Measurements from ENCODE around the gene NEK7. TPM values are rescaled to one million over a fixed set of nuclear protein-coding genes. Genes with fewer than 3 reads are reported as not detected.

The NEK7 gene
- total RNA-seq, 2 experiments from 2014 or later = 14.9 to 25.6 TPM

DNA sequence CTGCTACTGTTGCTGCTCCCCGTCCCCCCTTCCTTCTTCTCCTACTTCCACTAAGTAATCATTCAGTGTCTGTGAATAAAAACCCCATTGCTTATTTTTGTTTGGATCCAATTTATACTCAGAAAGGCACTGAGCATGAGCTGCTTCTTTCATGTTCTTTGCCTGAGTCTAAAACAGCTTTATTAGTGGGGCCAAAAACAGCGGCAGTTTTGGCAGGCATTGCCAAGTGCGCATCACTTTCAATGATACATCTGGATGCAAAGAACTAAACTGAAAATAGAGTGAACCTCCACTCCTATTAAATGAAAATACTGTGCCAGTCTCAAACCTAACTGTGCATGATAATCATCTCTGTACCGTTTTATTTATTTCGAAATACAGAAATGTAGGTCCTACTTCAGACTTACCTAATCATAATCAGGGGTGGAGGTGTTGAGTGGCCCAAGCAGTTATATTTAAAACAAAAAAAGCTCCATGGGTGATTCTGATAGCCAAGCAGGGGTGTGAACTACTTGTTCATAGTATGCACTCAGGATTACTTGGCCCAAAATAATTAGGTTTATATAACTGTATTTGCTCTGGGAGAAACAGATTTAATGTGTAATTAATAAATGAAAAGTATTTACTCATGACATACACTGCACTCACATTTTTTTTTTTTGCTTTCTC is 48.4 kb downstream of the NEK7 start:
- H3K9me2 ChIP-seq (ENCODE audit: insufficient read depth, low read length) = no peaks in the 10 kb centered on the region
- ChIA-PET POLR2A (interaction anchor here (0.7 kb wide), 2 partner anchors 139 to 208 kb away, joined by 3 to 4 read pairs; no protein-coding TSS in a partner anchor), CTCF (ENCODE audit: unreplicated experiment) (no interaction called here)
- H3K9me3 ChIP-seq (ENCODE audit: low read length) = no peaks in the 10 kb centered on the region
- no peak for DNase-seq (ENCODE audit: low spot score)
- no peak overlapping the region for H3K27ac ChIP-seq (ENCODE audit: low read depth, low read length, poor library complexity, severe bottlenecking)
- BruUV-seq (replicated peaks) = no TSS peak
- no peak overlapping the region for H3K4me2 ChIP-seq (ENCODE audit: low read length)
- no peaks in the 10 kb centered on the region for H3K4me1 ChIP-seq (ENCODE audit: insufficient read depth, low read length, poor library complexity, severe bottlenecking)
- intact Hi-C loops (cut with micrococcal nuclease; ENCODE audit: unreplicated experiment) = no loop called here
- no peaks in the 10 kb centered on the region for H3K36me3 ChIP-seq (ENCODE audit: insufficient read depth, low read length)
- H3K4me3 ChIP-seq (ENCODE audit: low read depth, low read length, poor library complexity, severe bottlenecking) = no peak overlapping the region
- H4K20me1 ChIP-seq (ENCODE audit: insufficient read depth, low read length) = peaks cover 9% of the 10 kb centered on the region; the same call in 1 of the 2 replicates
- no peak overlapping the region for H2AFZ ChIP-seq (ENCODE audit: low read length)
- TF ChIP-seq, protein P1, sequence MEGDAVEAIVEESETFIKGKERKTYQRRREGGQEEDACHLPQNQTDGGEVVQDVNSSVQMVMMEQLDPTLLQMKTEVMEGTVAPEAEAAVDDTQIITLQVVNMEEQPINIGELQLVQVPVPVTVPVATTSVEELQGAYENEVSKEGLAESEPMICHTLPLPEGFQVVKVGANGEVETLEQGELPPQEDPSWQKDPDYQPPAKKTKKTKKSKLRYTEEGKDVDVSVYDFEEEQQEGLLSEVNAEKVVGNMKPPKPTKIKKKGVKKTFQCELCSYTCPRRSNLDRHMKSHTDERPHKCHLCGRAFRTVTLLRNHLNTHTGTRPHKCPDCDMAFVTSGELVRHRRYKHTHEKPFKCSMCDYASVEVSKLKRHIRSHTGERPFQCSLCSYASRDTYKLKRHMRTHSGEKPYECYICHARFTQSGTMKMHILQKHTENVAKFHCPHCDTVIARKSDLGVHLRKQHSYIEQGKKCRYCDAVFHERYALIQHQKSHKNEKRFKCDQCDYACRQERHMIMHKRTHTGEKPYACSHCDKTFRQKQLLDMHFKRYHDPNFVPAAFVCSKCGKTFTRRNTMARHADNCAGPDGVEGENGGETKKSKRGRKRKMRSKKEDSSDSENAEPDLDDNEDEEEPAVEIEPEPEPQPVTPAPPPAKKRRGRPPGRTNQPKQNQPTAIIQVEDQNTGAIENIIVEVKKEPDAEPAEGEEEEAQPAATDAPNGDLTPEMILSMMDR (conservative IDR thresholded peaks at IDR 0.05; ENCODE audit: low read length) = no peak
- TF ChIP-seq EZH2phosphoT487 (IDR thresholded peaks at IDR 0.05; ENCODE audit: borderline replicate concordance, low read depth, low read length) = no peak
- peaks cover 16% of the 10 kb centered on the region; the same call in 1 of the 2 replicates for H3K79me2 ChIP-seq (ENCODE audit: insufficient read depth, low read depth, low read length)

DNA sequence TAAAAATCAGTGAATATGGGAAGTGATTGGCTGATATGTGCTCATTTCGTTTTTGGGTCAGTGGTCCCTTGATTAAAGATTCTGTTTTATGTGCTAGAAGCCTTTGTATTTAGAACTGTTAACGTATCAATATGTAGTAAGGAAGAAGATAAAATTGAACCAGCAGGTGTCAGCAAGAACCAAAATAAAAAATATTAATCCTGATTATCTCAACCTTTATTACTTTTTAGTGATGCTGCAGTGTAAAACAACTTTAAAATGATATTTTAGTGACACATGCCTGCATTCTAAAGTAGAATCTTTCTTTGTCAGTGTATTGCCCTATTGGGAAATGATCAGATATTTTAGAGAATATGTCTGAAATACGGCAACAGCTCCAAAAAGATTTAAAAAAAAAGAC is 49.5 kb downstream of the NEK7 start:
- Histone ChIP-seq H2AFZ (ENCODE audit: low read length) (no peak overlapping the region), H3K79me2 (ENCODE audit: insufficient read depth, low read depth, low read length) (peaks cover 9% of the 10 kb centered on the region; the same call in 1 of the 2 replicates), H3K4me1 (ENCODE audit: insufficient read depth, low read length, poor library complexity, severe bottlenecking) (no peaks in the 10 kb centered on the region), H3K9me2 (ENCODE audit: insufficient read depth, low read length) (no peaks in the 10 kb centered on the region), H3K27ac (ENCODE audit: low read depth, low read length, poor library complexity, severe bottlenecking) (no peak overlapping the region), H4K20me1 (ENCODE audit: insufficient read depth, low read length) (peaks cover 9% of the 10 kb centered on the region; the same call in 1 of the 2 replicates), H3K4me2 (ENCODE audit: low read length) (no peak overlapping the region), H3K36me3 (ENCODE audit: insufficient read depth, low read length) (no peaks in the 10 kb centered on the region), H3K4me3 (ENCODE audit: low read depth, low read length, poor library complexity, severe bottlenecking) (no peak overlapping the region), H3K9me3 (ENCODE audit: low read length) (no peaks in the 10 kb centered on the region)
- TF ChIP-seq, protein P1 (conservative IDR thresholded peaks at IDR 0.05; ENCODE audit: low read length) = peak; percentile 35; the same call in 1 of the 2 replicates
- no peak for TF ChIP-seq EZH2phosphoT487 (IDR thresholded peaks at IDR 0.05; ENCODE audit: borderline replicate concordance, low read depth, low read length)
- CTCF ChIA-PET (ENCODE audit: unreplicated experiment) = no interaction called here
- intact Hi-C loops (cut with micrococcal nuclease; ENCODE audit: unreplicated experiment) = no loop called here
- no TSS peak for BruUV-seq (replicated peaks)
- DNase-seq (ENCODE audit: low spot score) = no peak
- POLR2A ChIA-PET = interaction anchor here (0.6 to 0.7 kb wide), 2 partner anchors 38 to 140 kb away, joined by 3 to 4 read pairs; no protein-coding TSS in a partner anchor

DNA sequence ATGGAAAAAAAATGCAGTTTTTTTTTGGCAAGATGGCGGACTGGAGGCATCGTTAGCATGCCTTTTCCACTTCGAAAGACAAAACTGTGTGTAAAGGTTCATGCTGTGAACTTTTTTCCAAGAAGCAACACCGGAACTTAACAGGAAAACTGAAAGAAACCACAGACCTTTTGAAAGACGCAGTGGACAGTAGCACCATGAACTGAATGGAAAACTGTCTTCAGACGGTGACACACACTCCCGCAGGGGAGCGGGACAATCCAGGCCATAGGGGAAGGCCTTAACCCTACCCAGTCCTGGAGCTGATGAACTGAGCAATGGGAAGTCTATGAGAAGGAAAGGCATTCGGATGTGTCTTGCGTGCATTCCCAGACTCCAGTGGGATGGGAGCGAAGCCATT is 54.9 kb downstream of the NEK7 start:
- no peak overlapping the region for H2AFZ ChIP-seq (ENCODE audit: low read length)
- H3K36me3 ChIP-seq (ENCODE audit: insufficient read depth, low read length) = no peaks in the 10 kb centered on the region
- no TSS peak for BruUV-seq (replicated peaks)
- H3K4me3 ChIP-seq (ENCODE audit: low read depth, low read length, poor library complexity, severe bottlenecking) = no peak overlapping the region
- no peaks in the 10 kb centered on the region for H3K9me2 ChIP-seq (ENCODE audit: insufficient read depth, low read length)
- ChIA-PET POLR2A (no interaction called here), CTCF (ENCODE audit: unreplicated experiment) (no interaction called here)
- DNase-seq (ENCODE audit: low spot score) = no peak
- intact Hi-C loops (cut with micrococcal nuclease; ENCODE audit: unreplicated experiment) = no loop called here
- no peak for TF ChIP-seq EZH2phosphoT487 (IDR thresholded peaks at IDR 0.05; ENCODE audit: borderline replicate concordance, low read depth, low read length)
- TF ChIP-seq, protein P1 (conservative IDR thresholded peaks at IDR 0.05; ENCODE audit: low read length) = no peak
- no peak overlapping the region for H3K4me2 ChIP-seq (ENCODE audit: low read length)
- peaks cover 8% of the 10 kb centered on the region; the same call in 1 of the 2 replicates for H4K20me1 ChIP-seq (ENCODE audit: insufficient read depth, low read length)
- H3K27ac ChIP-seq (ENCODE audit: low read depth, low read length, poor library complexity, severe bottlenecking) = no peak overlapping the region
- H3K9me3 ChIP-seq (ENCODE audit: low read length) = peaks cover 12% of the 10 kb centered on the region; the same call in 1 of the 2 replicates
- peaks cover 3% of the 10 kb centered on the region; the same call in 1 of the 2 replicates for H3K79me2 ChIP-seq (ENCODE audit: insufficient read depth, low read depth, low read length)
- H3K4me1 ChIP-seq (ENCODE audit: insufficient read depth, low read length, poor library complexity, severe bottlenecking) = no peaks in the 10 kb centered on the region

Measured in OCI-LY7 (cell line).